Caco-2 (cell line): Measurements from ENCODE around the gene PIR. TPM values are rescaled to one million over a fixed set of nuclear protein-coding genes. Genes with fewer than 3 reads are reported as not detected.
A peak's percentile ranks its signal among the peaks of the same experiment; 100 is the strongest.

Experiments used
- Bru-seq: library from RNA; stranded (reverse); fragments of 400-500 nt; gene quantifications from one replicate; lab custom pipeline; 2021; lab: Mats Ljungman, UMichigan
- BruChase-seq, 2 experiments: library from RNA; stranded (reverse); fragments of 400-500 nt; gene quantifications; one replicate each; lab custom pipeline; 2021; lab: Mats Ljungman, UMichigan
- BruUV-seq: library from RNA; stranded (reverse); fragments of 400-500 nt; replicated peaks from 2 replicates; lab custom pipeline; 2021; lab: Mats Ljungman, UMichigan
- CTCF ChIA-PET: fragments of 300-600 bp; sonication (Branson Sonifier 250); formaldehyde crosslinking; loops from one replicate; lab custom pipeline; 2022; ENCODE audit warnings: antibody characterized with exemption; lab: Charles Lee
- POLR2A ChIA-PET: fragments of 300-600 bp; sonication (Branson Sonifier 250); formaldehyde crosslinking; loops from one replicate; lab custom pipeline; 2022; ENCODE audit warnings: antibody characterized with exemption; lab: Charles Lee
- DNase-seq, 2 experiments: peaks; one replicate each; pipeline versions ENCODE4 v3.0.0 to v3.0.0-alpha.2; 2020 to 2022
- H3K27me3 ChIP-seq: replicated peaks from 2 replicates; pipeline ENCODE4 v1.6.0; 2011; ENCODE audit warnings: low read length; ENCODE audit not compliant: control insufficient read depth, insufficient read depth
- H3K36me3 ChIP-seq: 2 replicates; pipeline ENCODE4 v1.5.1; 2011; ENCODE audit warnings: low read length; ENCODE audit not compliant: control insufficient read depth, insufficient read depth
- H3K4me1 ChIP-seq: fragments of 250-450 bp; sonication (Bioruptor Pico); 2 replicates; pipeline ENCODE4 v1.5.1; 2020; ENCODE audit warnings: mild to moderate bottlenecking
- H3K4me3 ChIP-seq: 2 replicates; pipeline ENCODE4 v1.5.1; 2011; ENCODE audit warnings: low read depth, mild to moderate bottlenecking, control low read depth, low read length
- H3K9me3 ChIP-seq: fragments of 250-450 bp; sonication (Bioruptor Pico); 2 replicates; pipeline ENCODE4 v1.5.1; 2020; ENCODE audit warnings: mild to moderate bottlenecking, moderate library complexity
- H3K27ac Mint-ChIP-seq: one replicate; pipeline ENCODE4 v1.8.0; 2022; ENCODE audit warnings: mixed read lengths; ENCODE audit not compliant: unreplicated experiment
- H3K27me3 Mint-ChIP-seq: one replicate; pipeline ENCODE4 v1.8.0; 2022; ENCODE audit warnings: mixed read lengths; ENCODE audit not compliant: insufficient read depth, unreplicated experiment
- H3K36me3 Mint-ChIP-seq: one replicate; pipeline ENCODE4 v1.8.0; 2022; ENCODE audit warnings: mild to moderate bottlenecking, mixed read lengths; ENCODE audit not compliant: insufficient read depth, unreplicated experiment
- H3K4me1 Mint-ChIP-seq: one replicate; pipeline ENCODE4 v1.8.0; 2022; ENCODE audit warnings: low read depth, mixed read lengths; ENCODE audit not compliant: unreplicated experiment
- H3K4me3 Mint-ChIP-seq: one replicate; pipeline ENCODE4 v1.8.0; 2022; ENCODE audit warnings: mild to moderate bottlenecking, moderate library complexity, mixed read lengths; ENCODE audit not compliant: unreplicated experiment
- H3K9me3 Mint-ChIP-seq: one replicate; pipeline ENCODE4 v1.8.0; 2022; ENCODE audit warnings: mixed read lengths; ENCODE audit not compliant: unreplicated experiment
- CTCF ChIP-seq, 2 experiments: fragments of 200-600 bp in 1 of 2; IDR thresholded peaks; 1 replicate in 1 of 2; 2 replicates in 1 of 2; pipeline versions ENCODE4 v1.5.1 to v1.8.0; 2011 to 2022; ENCODE audit warnings: antibody characterized with exemption in 1 of 2, control low read depth in 1 of 2, inconsistent platforms in 1 of 2, low read depth in 1 of 2, low read length in 1 of 2, mild to moderate bottlenecking in 1 of 2, moderate library complexity in 1 of 2; ENCODE audit not compliant: insufficient read depth in 1 of 2, severe bottlenecking in 1 of 2, unreplicated experiment in 1 of 2
- intact Hi-C: fragments of 100-400 bp; cut with micrococcal nuclease; formaldehyde crosslinking; loops from one replicate; pipeline ENCODE4 v1.10.0; 2022; ENCODE audit not compliant: unreplicated experiment
- long read RNA-seq: library from polyadenylated mRNA; stranded (forward); transcript quantifications from one replicate; pipeline ENCODE4 v2.0.0, GENCODE V29; 2022
- total RNA-seq: library from RNA; stranded (reverse); gene quantifications from 2 replicates; pipeline ENCODE4 v1.2.3, GENCODE V29; 2022

The PIR gene
- 12.0 and 15.7 TPM in 2 replicates for total RNA-seq
- Bru-seq, nascent RNA: percentile 53 among the genes with signal in this experiment
- BruChase-seq, experiment 1, labeled RNA remaining after a 2-hour chase: percentile 51 among the genes with signal in this experiment
- percentile 45 among the genes with signal in this experiment for BruChase-seq, experiment 2, labeled RNA remaining after a 6-hour chase
- long read RNA-seq, transcript PIR-201 (10 exons, 1,282 nt): major isoform, 20 of 36 reads
- long read RNA-seq, transcript PIR-202 (10 exons, 1,539 nt): minor isoform, 5 of 36 reads
- long read RNA-seq, partial matches to known transcripts: 1 of 36 reads
- long read RNA-seq, other reads (novel, unspliced or antisense): 10 of 36 reads

GRCh38 chrX:15493118-15493962 is at the start of gene PIR:
TSS of gene PIR (minus strand) at chrX:15493333. CDS start at chrX:15491257, 2,076 bp downstream.
- POLR2A ChIA-PET: no interaction called here
- TF ChIP-seq CTCF (IDR thresholded peaks at IDR 0.05; ENCODE audit: insufficient read depth in 1 of 2, low read depth in 1 of 2, low read length in 1 of 2, severe bottlenecking in 1 of 2, unreplicated experiment in 1 of 2): peak in 1 of 2 experiments; percentile 57
- peak within 1 kb of the TSS; percentile 68 for H3K27ac Mint-ChIP-seq
- no peaks in the 10 kb centered on the region for H3K9me3 Mint-ChIP-seq
- no TSS peak for BruUV-seq
- H3K4me1 ChIP-seq: 0 out of 2 replicates have a peak, but pooled peaks cover 6% of the 10 kb centered on the region
- H3K4me3 Mint-ChIP-seq: peak within 1 kb of the TSS; percentile 82
- H3K36me3 ChIP-seq: no peaks in the 10 kb centered on the region
- H3K27me3 Mint-ChIP-seq: no peaks in the 10 kb centered on the region
- peaks cover 6% of the 10 kb centered on the region for H3K4me1 Mint-ChIP-seq
- peak; percentile 90 to 91 for DNase-seq
- intact Hi-C loops: loop anchor here (1.0 to 5.0 kb wide), 2 partner anchors 22 to 179 kb away; no protein-coding TSS in a partner anchor
- CTCF ChIA-PET: interaction anchor here (1.2 kb wide), 1 partner anchor 75 kb away, joined by 6 read pairs; no protein-coding TSS in a partner anchor
- H3K4me3 ChIP-seq: peak within 1 kb of the TSS; percentile 53
- no peaks in the 10 kb centered on the region for H3K9me3 ChIP-seq
- no peaks in the 10 kb centered on the region for H3K36me3 Mint-ChIP-seq
- no peaks in the 10 kb centered on the region for H3K27me3 ChIP-seq

- intact Hi-C loops: no loop called here
- Histone ChIP-seq H3K9me3 (no peaks in the 10 kb centered on the region), H3K27me3 (no peaks in the 10 kb centered on the region), H3K4me3 (no peak overlapping the region), H3K4me1 (no peaks in the 10 kb centered on the region), H3K36me3 (no peaks in the 10 kb centered on the region)
- ChIA-PET POLR2A (no interaction called here), CTCF (no interaction called here)
- H3K27me3 Mint-ChIP-seq: no peaks in the 10 kb centered on the region
- H3K4me3 Mint-ChIP-seq: no peak overlapping the region
- no peak overlapping the region for H3K27ac Mint-ChIP-seq
- H3K4me1 Mint-ChIP-seq: no peaks in the 10 kb centered on the region
- DNase-seq: no peak
- no peak for TF ChIP-seq CTCF (IDR thresholded peaks at IDR 0.05; ENCODE audit: insufficient read depth in 1 of 2, low read depth in 1 of 2, low read length in 1 of 2, severe bottlenecking in 1 of 2, unreplicated experiment in 1 of 2)
- no peaks in the 10 kb centered on the region for H3K9me3 Mint-ChIP-seq
- H3K36me3 Mint-ChIP-seq: no peaks in the 10 kb centered on the region
- BruUV-seq: no TSS peak
Measured at GRCh38 chrX:15530318-15530717, 37.2 kb upstream of the PIR start.

- no peaks in the 10 kb centered on the region for H3K4me1 Mint-ChIP-seq
- no peaks in the 10 kb centered on the region for H3K36me3 ChIP-seq
- H3K36me3 Mint-ChIP-seq: no peaks in the 10 kb centered on the region
- H3K4me3 Mint-ChIP-seq: no peak overlapping the region
- no peaks in the 10 kb centered on the region for H3K9me3 ChIP-seq
- no peaks in the 10 kb centered on the region for H3K9me3 Mint-ChIP-seq
- intact Hi-C loops: no loop called here
- no peaks in the 10 kb centered on the region for H3K27me3 ChIP-seq
- H3K4me1 ChIP-seq: no peaks in the 10 kb centered on the region
- no TSS peak for BruUV-seq
- DNase-seq: no peak
- H3K27ac Mint-ChIP-seq: no peak overlapping the region
- ChIA-PET CTCF (no interaction called here), POLR2A (no interaction called here)
- TF ChIP-seq CTCF (IDR thresholded peaks at IDR 0.05; ENCODE audit: insufficient read depth in 1 of 2, low read depth in 1 of 2, low read length in 1 of 2, severe bottlenecking in 1 of 2, unreplicated experiment in 1 of 2): no peak
- no peaks in the 10 kb centered on the region for H3K27me3 Mint-ChIP-seq
- H3K4me3 ChIP-seq: no peak overlapping the region
Measured at GRCh38 chrX:15529165-15529564, 36.0 kb upstream of the PIR start.
